ENCODE measurements around the gene GPC6.

The GPC6 gene

GRCh38 chr13:94009701-94010100 lies 783.1 kb downstream of the GPC6 start:
- DNase-seq: no peak

GRCh38 chr13:94014461-94014860 lies 787.9 kb downstream of the GPC6 start:
- no peak for DNase-seq

- DNase-seq: no peak
Measured at GRCh38 chr13:94020426-94020825, 793.8 kb downstream of the GPC6 start.

GRCh38 chr13:94020833-94021232 lies 794.2 kb downstream of the GPC6 start:
- DNase-seq: no peak

- no peak for DNase-seq
Measured at GRCh38 chr13:94028234-94028633, 801.6 kb downstream of the GPC6 start.

- no peak for DNase-seq
Measured at GRCh38 chr13:94028650-94029049, 802.0 kb downstream of the GPC6 start.

- DNase-seq: no peak
Measured at GRCh38 chr13:94030415-94031119, 804.0 kb downstream of the GPC6 start.

GRCh38 chr13:94031609-94032008 lies 805.0 kb downstream of the GPC6 start:
- no peak for DNase-seq

GRCh38 chr13:94033098-94033497 lies 806.5 kb downstream of the GPC6 start:
- DNase-seq: no peak

- DNase-seq: no peak
Measured at GRCh38 chr13:94033830-94034642, 807.4 kb downstream of the GPC6 start.

GRCh38 chr13:94050039-94050438 lies 823.4 kb downstream of the GPC6 start:
- no peak for DNase-seq

- DNase-seq: no peak
Measured at GRCh38 chr13:94050686-94051085, 824.1 kb downstream of the GPC6 start.

GRCh38 chr13:94053986-94054593 lies 827.5 kb downstream of the GPC6 start:
- DNase-seq: no peak

- no peak for DNase-seq
Measured at GRCh38 chr13:94056362-94056990, 829.9 kb downstream of the GPC6 start.

GRCh38 chr13:94057618-94058186 lies 831.1 kb downstream of the GPC6 start:
- DNase-seq: no peak

- DNase-seq: no peak
Measured at GRCh38 chr13:94058821-94059360, 832.3 kb downstream of the GPC6 start.

- no peak for DNase-seq
Measured at GRCh38 chr13:94061301-94061700, 834.7 kb downstream of the GPC6 start.

- no peak for DNase-seq
Measured at GRCh38 chr13:94063096-94063495, 836.5 kb downstream of the GPC6 start.

GRCh38 chr13:94063848-94064247 lies 837.2 kb downstream of the GPC6 start:
- DNase-seq: no peak

- no peak for DNase-seq
Measured at GRCh38 chr13:94065741-94066140, 839.1 kb downstream of the GPC6 start.

GRCh38 chr13:94073007-94073744 lies 846.6 kb downstream of the GPC6 start:
- DNase-seq: no peak

GRCh38 chr13:94079876-94080275 lies 853.3 kb downstream of the GPC6 start:
- no peak for DNase-seq
